Vagina (tissue), 2 donors: ENCODE measurements around the gene DGLUCY.

ENCODE experiments used
- CTCF ChIP-seq, 3 experiments: fragments of 450-650 bp in 2 of 3; fragments of 200-600 bp in 1 of 3; sonication (generic) in 1 of 3; IDR thresholded peaks; one replicate each; pipeline ENCODE4 v1.5.1; 2017 to 2019; ENCODE audit warnings: antibody characterized with exemption in 3 of 3, mild to moderate bottlenecking in 2 of 3, moderate library complexity in 2 of 3
- POLR2A ChIP-seq, 2 donors: fragments of 450-650 bp; IDR thresholded peaks; one replicate each; pipeline ENCODE4 v1.6.1; 2017; ENCODE audit warnings: antibody characterized with exemption in 2 of 2, mild to moderate bottlenecking in 2 of 2, moderate library complexity in 2 of 2
- POLR2AphosphoS5 ChIP-seq, 2 donors: sonication (generic); formaldehyde crosslinking; IDR thresholded peaks; one replicate each; pipeline ENCODE4 v1.9.0; 2017; ENCODE audit warnings: antibody characterized with exemption in 2 of 2, mild to moderate bottlenecking in 2 of 2, low read depth in 1 of 2; ENCODE audit not compliant: insufficient read depth in 1 of 2

GRCh38 chr14:91241863-91242262 lies 128.0 kb downstream of the DGLUCY start:
- TF ChIP-seq POLR2A (IDR thresholded peaks at IDR 0.05) (no peak), CTCF (IDR thresholded peaks at IDR 0.05) (no peak), POLR2AphosphoS5 (IDR thresholded peaks at IDR 0.05; ENCODE audit: insufficient read depth in 1 of 2, low read depth in 1 of 2) (no peak)
